Activated CD4-positive, alpha-beta T cell treated with anti-CD3 and anti-CD28 coated beads, Interleukin-2, amount 50 U/mL, for 16 hours (primary cell): ENCODE measurements around the gene PRRC2C.
"Not testable (repeated sequence)": the region's sequence is repeated elsewhere in the genome, so short reads cannot be mapped to it uniquely, and the experiment has no call there.

Source experiments
- DNase-seq: peaks from one replicate; pipeline ENCODE4 v3.0.0-alpha.2; 2020

The PRRC2C gene

GRCh38 chr1:171501305-171502024 is 16.1 kb downstream of the PRRC2C start:
- DNase-seq = peak; percentile 47

- no peak for DNase-seq
Observed at GRCh38 chr1:171506525-171507304, 21.4 kb downstream of the PRRC2C start.

GRCh38 chr1:171507435-171507834 is 22.1 kb downstream of the PRRC2C start:
- no peak for DNase-seq

- DNase-seq = no peak
Observed at GRCh38 chr1:171509191-171509590, 23.9 kb downstream of the PRRC2C start.

- DNase-seq = no peak
Observed at GRCh38 chr1:171513743-171514142, 28.4 kb downstream of the PRRC2C start.

GRCh38 chr1:171515299-171515698 is 30.0 kb downstream of the PRRC2C start:
- peak; percentile 48 for DNase-seq

- no peak for DNase-seq
Observed at GRCh38 chr1:171515741-171516140, 30.4 kb downstream of the PRRC2C start.

GRCh38 chr1:171521567-171521966 is 36.2 kb downstream of the PRRC2C start:
- DNase-seq = no peak

GRCh38 chr1:171530676-171531075 is 45.3 kb downstream of the PRRC2C start:
- DNase-seq = no peak

- DNase-seq = no peak
Observed at GRCh38 chr1:171532520-171532919, 47.2 kb downstream of the PRRC2C start.

GRCh38 chr1:171545523-171545922 is 60.2 kb downstream of the PRRC2C start:
- no peak for DNase-seq

- no peak for DNase-seq
Observed at GRCh38 chr1:171550050-171550449, 64.7 kb downstream of the PRRC2C start.

GRCh38 chr1:171550598-171551100 is 65.3 kb downstream of the PRRC2C start:
- DNase-seq = not testable (repeated sequence)

- not testable (repeated sequence) for DNase-seq
Observed at GRCh38 chr1:171553960-171554359, 68.6 kb downstream of the PRRC2C start.

- no peak for DNase-seq
Observed at GRCh38 chr1:171563675-171564074, 78.3 kb downstream of the PRRC2C start.

- no peak for DNase-seq
Observed at GRCh38 chr1:171566467-171566866, 81.1 kb downstream of the PRRC2C start.

- DNase-seq = no peak
Observed at GRCh38 chr1:171570295-171570694, 85.0 kb downstream of the PRRC2C start.

- DNase-seq = no peak
Observed at GRCh38 chr1:171576144-171576543, 90.8 kb downstream of the PRRC2C start.

GRCh38 chr1:171581226-171581625 is 95.9 kb downstream of the PRRC2C start:
- DNase-seq = no peak

GRCh38 chr1:171581766-171582165 is 96.4 kb downstream of the PRRC2C start:
- DNase-seq = no peak

- no peak for DNase-seq
Observed at GRCh38 chr1:171582589-171582988, 97.3 kb downstream of the PRRC2C start.

- DNase-seq = no peak
Observed at GRCh38 chr1:171583591-171584201, 98.4 kb downstream of the PRRC2C start.

- no peak for DNase-seq
Observed at GRCh38 chr1:171585715-171586114, 100.4 kb downstream of the PRRC2C start.

GRCh38 chr1:171588230-171588629 is 102.9 kb downstream of the PRRC2C start:
- no peak for DNase-seq
